Vagina (tissue), 2 donors: Measurements from ENCODE around the gene SSUH2. TPM values are rescaled to one million over a fixed set of nuclear protein-coding genes. Genes with fewer than 3 reads are reported as not detected.
A peak's percentile ranks its signal among the peaks of the same experiment; 100 is the strongest.

Source experiments
- DNase-seq, 2 donors: peaks; one replicate each; pipeline ENCODE4 v3.0.0-alpha.2; 2017; ENCODE audit errors: extremely low spot score in 2 of 2
- H3K27ac ChIP-seq: fragments of 200-600 bp; sonication (generic); one replicate; pipeline ENCODE4 v1.5.1; 2019
- H3K27me3 ChIP-seq: fragments of 200-600 bp; sonication (generic); one replicate; pipeline ENCODE4 v1.5.1; 2019
- H3K36me3 ChIP-seq, 2 donors: fragments of 200-600 bp; sonication (generic); one replicate each; pipeline ENCODE4 v1.5.1; 2017 to 2019
- H3K4me1 ChIP-seq: fragments of 200-600 bp; sonication (generic); one replicate; pipeline ENCODE4 v1.5.1; 2019
- H3K4me3 ChIP-seq, 2 donors: fragments of 200-600 bp; sonication (generic); 1 replicate in 1 of 2; 2 replicates in 1 of 2; pipeline ENCODE4 v1.5.1; 2016 to 2019
- H3K9me3 ChIP-seq: fragments of 200-600 bp; sonication (generic); one replicate; pipeline ENCODE4 v1.5.1; 2019
- CTCF ChIP-seq, 3 experiments: fragments of 450-650 bp in 2 of 3; fragments of 200-600 bp in 1 of 3; sonication (generic) in 1 of 3; IDR thresholded peaks; one replicate each; pipeline ENCODE4 v1.5.1; 2017 to 2019; ENCODE audit warnings: antibody characterized with exemption in 3 of 3, mild to moderate bottlenecking in 2 of 3, moderate library complexity in 2 of 3
- POLR2A ChIP-seq, 2 donors: fragments of 450-650 bp; IDR thresholded peaks; one replicate each; pipeline ENCODE4 v1.6.1; 2017; ENCODE audit warnings: antibody characterized with exemption in 2 of 2, mild to moderate bottlenecking in 2 of 2, moderate library complexity in 2 of 2
- POLR2AphosphoS5 ChIP-seq, 2 donors: sonication (generic); formaldehyde crosslinking; IDR thresholded peaks; one replicate each; pipeline ENCODE4 v1.9.0; 2017; ENCODE audit warnings: antibody characterized with exemption in 2 of 2, mild to moderate bottlenecking in 2 of 2, low read depth in 1 of 2; ENCODE audit not compliant: insufficient read depth in 1 of 2
- intact Hi-C: fragments of 100-400 bp; cut with DNase I; formaldehyde crosslinking; loops from one replicate; pipeline ENCODE4 v1.15.1; 2023
- total RNA-seq: library from RNA; depleted of rRNA; stranded (reverse); fragments of >200 nt; gene quantifications from one replicate; pipeline ENCODE4 v1.2.3, GENCODE V29; 2016

SSUH2 gene
- total RNA-seq, 1 donor from 2014 or later, result not detected

- Histone ChIP-seq H3K27me3 (no peaks in the 10 kb centered on the region), H3K4me3 (no peak overlapping the region), H3K27ac (no peak overlapping the region), H3K9me3 (no peaks in the 10 kb centered on the region), H3K4me1 (peaks cover 11% of the 10 kb centered on the region), H3K36me3 (no peaks in the 10 kb centered on the region)
- TF ChIP-seq POLR2A (IDR thresholded peaks at IDR 0.05), result no peak
- DNase-seq, result no peak
- intact Hi-C loops, result loop anchor here (5.0 kb wide), 1 partner anchor 179 kb away; no protein-coding TSS in a partner anchor
Measured at GRCh38 chr3:8621141-8621540, 23.5 kb downstream of the SSUH2 start.

- DNase-seq, result no peak
- Histone ChIP-seq H3K36me3 (no peaks in the 10 kb centered on the region), H3K27me3 (no peaks in the 10 kb centered on the region), H3K9me3 (no peaks in the 10 kb centered on the region), H3K27ac (no peak overlapping the region), H3K4me3 (no peak overlapping the region), H3K4me1 (peaks cover 11% of the 10 kb centered on the region)
- TF ChIP-seq CTCF (IDR thresholded peaks at IDR 0.05), result no peak
- TF ChIP-seq POLR2AphosphoS5 (IDR thresholded peaks at IDR 0.05; ENCODE audit: insufficient read depth in 1 of 2, low read depth in 1 of 2), result peak in 1 of 2 donors; percentile 60
- intact Hi-C loops, result no loop called here
Measured at GRCh38 chr3:8619548-8619947, 25.1 kb downstream of the SSUH2 start.

GRCh38 chr3:8618950-8619349 lies 25.6 kb downstream of the SSUH2 start:
- Histone ChIP-seq H3K4me3 (no peak overlapping the region), H3K4me1 (peaks cover 11% of the 10 kb centered on the region), H3K27ac (no peak overlapping the region), H3K36me3 (no peaks in the 10 kb centered on the region), H3K9me3 (no peaks in the 10 kb centered on the region), H3K27me3 (no peaks in the 10 kb centered on the region)
- no peak for TF ChIP-seq POLR2A (IDR thresholded peaks at IDR 0.05)
- no peak for TF ChIP-seq CTCF (IDR thresholded peaks at IDR 0.05)
- no peak for TF ChIP-seq POLR2AphosphoS5 (IDR thresholded peaks at IDR 0.05; ENCODE audit: insufficient read depth in 1 of 2, low read depth in 1 of 2)
- intact Hi-C loops, result no loop called here
- no peak for DNase-seq

DNA sequence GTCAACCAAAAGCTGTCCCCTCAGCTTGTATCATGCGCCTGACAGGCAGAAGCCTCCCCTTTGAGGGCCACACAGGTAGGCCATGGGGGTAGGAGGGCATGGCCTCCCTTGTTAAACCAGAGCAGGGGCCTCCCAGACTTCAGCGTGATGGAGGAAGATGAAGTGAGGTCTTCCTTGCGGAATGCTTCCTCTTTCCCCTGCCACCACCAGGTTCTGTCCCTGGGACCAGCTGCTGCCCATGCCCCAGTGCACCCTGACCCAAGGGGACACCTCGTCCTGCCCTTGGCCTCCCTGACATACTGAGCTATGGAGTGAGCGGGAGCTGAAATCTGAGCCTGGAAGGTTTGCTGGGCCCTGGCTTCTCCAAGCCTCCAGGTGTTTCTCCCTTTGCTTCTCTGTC lies 26.7 kb downstream of the SSUH2 start:
- H3K9me3 ChIP-seq, result no peaks in the 10 kb centered on the region
- intact Hi-C loops, result no loop called here
- no peak overlapping the region for H3K4me3 ChIP-seq
- no peak overlapping the region for H3K27ac ChIP-seq
- TF ChIP-seq POLR2A (IDR thresholded peaks at IDR 0.05) (no peak), CTCF (IDR thresholded peaks at IDR 0.05) (no peak)
- peaks cover 11% of the 10 kb centered on the region for H3K4me1 ChIP-seq
- H3K27me3 ChIP-seq, result no peaks in the 10 kb centered on the region
- no peaks in the 10 kb centered on the region for H3K36me3 ChIP-seq
- DNase-seq, result no peak

DNA sequence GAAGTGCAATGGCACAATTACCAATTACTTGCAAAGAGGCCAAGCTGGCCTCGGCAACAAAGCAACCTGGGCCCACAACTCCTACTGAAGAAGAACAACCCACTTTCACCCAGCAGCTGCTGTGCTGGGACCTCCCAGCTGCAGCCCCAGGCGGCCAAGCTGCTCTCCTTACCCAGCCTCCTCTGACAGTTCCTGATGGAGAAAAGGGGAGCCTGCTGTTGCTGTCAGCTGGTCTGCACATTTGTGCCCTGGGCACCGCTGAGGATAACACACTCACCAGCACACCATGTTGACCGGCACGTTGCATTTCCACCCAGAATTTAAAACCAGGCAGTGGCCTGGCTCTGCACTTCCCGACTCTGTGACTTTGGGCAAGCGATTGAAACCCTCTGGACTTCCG lies 33.6 kb downstream of the SSUH2 start:
- no peaks in the 10 kb centered on the region for H3K9me3 ChIP-seq
- no peak overlapping the region for H3K27ac ChIP-seq
- no peak for DNase-seq
- no peaks in the 10 kb centered on the region for H3K36me3 ChIP-seq
- H3K4me3 ChIP-seq, result no peak overlapping the region
- intact Hi-C loops, result no loop called here
- no peaks in the 10 kb centered on the region for H3K27me3 ChIP-seq
- peaks cover 13% of the 10 kb centered on the region for H3K4me1 ChIP-seq
- TF ChIP-seq POLR2AphosphoS5 (IDR thresholded peaks at IDR 0.05; ENCODE audit: insufficient read depth in 1 of 2, low read depth in 1 of 2) (no peak), CTCF (IDR thresholded peaks at IDR 0.05) (no peak), POLR2A (IDR thresholded peaks at IDR 0.05) (no peak)
